HL-60 (cell line): Measurements from ENCODE around the gene GPC3.

Experiments used
- DNase-seq, 2 experiments: peaks; one replicate each; pipeline ENCODE4 v3.0.0-alpha.2; 2010 to 2020; ENCODE audit warnings: low read depth in 1 of 2, low spot score in 1 of 2
- H3K27ac ChIP-seq: fragments of 250-450 bp; sonication (Bioruptor Pico); replicated peaks from 2 replicates; pipeline ENCODE4 v1.5.1; 2020; ENCODE audit warnings: mild to moderate bottlenecking, moderate library complexity
- H3K27me3 ChIP-seq: fragments of 250-450 bp; sonication (Bioruptor Pico); 2 replicates; pipeline ENCODE4 v1.5.1; 2021; ENCODE audit warnings: mild to moderate bottlenecking, moderate library complexity; ENCODE audit not compliant: insufficient read depth, poor library complexity, severe bottlenecking
- H3K4me3 ChIP-seq: replicated peaks from 2 replicates; pipeline ENCODE4 v1.5.1; 2011; ENCODE audit warnings: mild to moderate bottlenecking, control low read depth, low read length; ENCODE audit not compliant: insufficient read depth
- GABPA ChIP-seq: IDR thresholded peaks from 2 replicates; pipeline ENCODE4 v1.6.1; 2012; ENCODE audit warnings: low read depth
- POLR2AphosphoS5 ChIP-seq: IDR thresholded peaks from 2 replicates; pipeline ENCODE4 v1.6.1; 2012; ENCODE audit warnings: low read depth
- SPI1 ChIP-seq: IDR thresholded peaks from 2 replicates; pipeline ENCODE4 v1.6.1; 2012; ENCODE audit warnings: low read depth, mild to moderate bottlenecking, borderline replicate concordance
- TF ChIP-seq, protein P1 (sequence below): IDR thresholded peaks from 2 replicates; pipeline ENCODE4 v1.6.1; 2012; ENCODE audit warnings: low read depth; ENCODE audit not compliant: insufficient replicate concordance
- TF ChIP-seq, protein P2 (sequence below): IDR thresholded peaks from one replicate; pipeline ENCODE4 v1.5.1; 2011; ENCODE audit warnings: low read length, control low read depth, inconsistent platforms; ENCODE audit not compliant: insufficient read depth

Gene GPC3

DNA sequence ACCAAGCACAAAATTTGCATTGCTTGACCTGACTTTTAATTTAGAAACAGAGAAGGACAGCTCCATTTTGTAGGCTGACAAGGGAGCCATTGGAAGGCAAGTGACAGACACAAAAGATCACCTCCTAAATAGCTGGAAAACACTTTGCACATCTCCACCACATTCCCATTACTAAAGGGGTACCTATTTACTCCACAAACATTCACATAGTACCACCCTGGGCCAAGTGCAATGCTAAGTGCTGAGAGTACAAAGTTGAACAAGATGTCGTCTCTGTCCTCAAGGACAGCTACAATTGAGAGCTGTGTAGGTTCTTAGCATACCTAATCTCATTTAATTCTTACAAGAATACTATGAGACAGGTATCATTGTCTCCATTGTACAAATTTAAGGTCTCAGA is 417.3 kb downstream of the GPC3 start:
- TF ChIP-seq GABPA: no peak
- TF ChIP-seq, protein P1, sequence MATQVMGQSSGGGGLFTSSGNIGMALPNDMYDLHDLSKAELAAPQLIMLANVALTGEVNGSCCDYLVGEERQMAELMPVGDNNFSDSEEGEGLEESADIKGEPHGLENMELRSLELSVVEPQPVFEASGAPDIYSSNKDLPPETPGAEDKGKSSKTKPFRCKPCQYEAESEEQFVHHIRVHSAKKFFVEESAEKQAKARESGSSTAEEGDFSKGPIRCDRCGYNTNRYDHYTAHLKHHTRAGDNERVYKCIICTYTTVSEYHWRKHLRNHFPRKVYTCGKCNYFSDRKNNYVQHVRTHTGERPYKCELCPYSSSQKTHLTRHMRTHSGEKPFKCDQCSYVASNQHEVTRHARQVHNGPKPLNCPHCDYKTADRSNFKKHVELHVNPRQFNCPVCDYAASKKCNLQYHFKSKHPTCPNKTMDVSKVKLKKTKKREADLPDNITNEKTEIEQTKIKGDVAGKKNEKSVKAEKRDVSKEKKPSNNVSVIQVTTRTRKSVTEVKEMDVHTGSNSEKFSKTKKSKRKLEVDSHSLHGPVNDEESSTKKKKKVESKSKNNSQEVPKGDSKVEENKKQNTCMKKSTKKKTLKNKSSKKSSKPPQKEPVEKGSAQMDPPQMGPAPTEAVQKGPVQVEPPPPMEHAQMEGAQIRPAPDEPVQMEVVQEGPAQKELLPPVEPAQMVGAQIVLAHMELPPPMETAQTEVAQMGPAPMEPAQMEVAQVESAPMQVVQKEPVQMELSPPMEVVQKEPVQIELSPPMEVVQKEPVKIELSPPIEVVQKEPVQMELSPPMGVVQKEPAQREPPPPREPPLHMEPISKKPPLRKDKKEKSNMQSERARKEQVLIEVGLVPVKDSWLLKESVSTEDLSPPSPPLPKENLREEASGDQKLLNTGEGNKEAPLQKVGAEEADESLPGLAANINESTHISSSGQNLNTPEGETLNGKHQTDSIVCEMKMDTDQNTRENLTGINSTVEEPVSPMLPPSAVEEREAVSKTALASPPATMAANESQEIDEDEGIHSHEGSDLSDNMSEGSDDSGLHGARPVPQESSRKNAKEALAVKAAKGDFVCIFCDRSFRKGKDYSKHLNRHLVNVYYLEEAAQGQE: no peak
- Histone ChIP-seq H3K4me3 (no peak overlapping the region), H3K27ac (no peak overlapping the region), H3K27me3 (no peaks in the 10 kb centered on the region)
- DNase-seq: no peak

DNA sequence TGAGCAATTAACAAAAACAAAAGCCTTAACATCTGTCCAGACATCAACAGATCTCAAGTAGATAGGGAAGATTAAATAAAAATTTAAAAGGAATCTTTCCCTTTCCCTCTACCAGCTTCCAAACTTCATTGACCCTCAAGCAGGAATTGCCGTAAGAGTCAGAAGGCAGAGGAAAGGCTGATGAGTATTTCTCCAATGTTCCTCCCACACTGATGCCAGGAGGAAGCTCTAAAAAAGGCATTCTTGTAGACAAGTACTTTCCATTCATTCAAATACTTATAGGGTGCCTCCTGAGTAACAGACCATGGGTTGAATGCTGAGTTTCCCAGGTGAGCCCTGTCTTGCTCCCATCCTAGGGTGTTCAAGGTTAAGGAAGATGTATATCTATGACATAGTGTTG is 418.5 kb downstream of the GPC3 start:
- Histone ChIP-seq H3K27me3 (no peaks in the 10 kb centered on the region), H3K27ac (no peak overlapping the region), H3K4me3 (no peak overlapping the region)
- DNase-seq: no peak
- TF ChIP-seq GABPA (no peak), SPI1 (no peak), POLR2AphosphoS5 (no peak)
- TF ChIP-seq, protein P1: no peak
- TF ChIP-seq, protein P2, sequence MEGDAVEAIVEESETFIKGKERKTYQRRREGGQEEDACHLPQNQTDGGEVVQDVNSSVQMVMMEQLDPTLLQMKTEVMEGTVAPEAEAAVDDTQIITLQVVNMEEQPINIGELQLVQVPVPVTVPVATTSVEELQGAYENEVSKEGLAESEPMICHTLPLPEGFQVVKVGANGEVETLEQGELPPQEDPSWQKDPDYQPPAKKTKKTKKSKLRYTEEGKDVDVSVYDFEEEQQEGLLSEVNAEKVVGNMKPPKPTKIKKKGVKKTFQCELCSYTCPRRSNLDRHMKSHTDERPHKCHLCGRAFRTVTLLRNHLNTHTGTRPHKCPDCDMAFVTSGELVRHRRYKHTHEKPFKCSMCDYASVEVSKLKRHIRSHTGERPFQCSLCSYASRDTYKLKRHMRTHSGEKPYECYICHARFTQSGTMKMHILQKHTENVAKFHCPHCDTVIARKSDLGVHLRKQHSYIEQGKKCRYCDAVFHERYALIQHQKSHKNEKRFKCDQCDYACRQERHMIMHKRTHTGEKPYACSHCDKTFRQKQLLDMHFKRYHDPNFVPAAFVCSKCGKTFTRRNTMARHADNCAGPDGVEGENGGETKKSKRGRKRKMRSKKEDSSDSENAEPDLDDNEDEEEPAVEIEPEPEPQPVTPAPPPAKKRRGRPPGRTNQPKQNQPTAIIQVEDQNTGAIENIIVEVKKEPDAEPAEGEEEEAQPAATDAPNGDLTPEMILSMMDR: no peak

DNA sequence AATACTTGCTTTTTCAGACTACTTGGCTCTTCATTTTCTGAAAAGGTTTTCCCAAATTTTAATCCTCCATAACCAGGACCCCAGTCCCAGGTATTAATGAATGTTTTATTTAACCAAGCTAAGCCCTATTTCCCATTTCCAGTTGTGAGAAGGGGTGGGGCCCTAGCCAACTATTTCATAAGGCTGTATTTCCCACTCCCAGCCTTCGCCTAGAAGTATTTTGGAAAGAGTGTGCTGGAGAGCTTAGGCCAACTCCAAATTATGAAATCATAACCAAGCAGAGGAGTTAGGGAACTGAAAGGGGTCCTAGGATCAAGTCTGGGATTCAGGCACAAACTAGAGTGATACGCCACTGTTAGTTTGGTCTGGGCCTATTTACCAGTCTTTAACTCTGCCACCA is 421.7 kb downstream of the GPC3 start:
- H3K27me3 ChIP-seq: no peaks in the 10 kb centered on the region
- H3K4me3 ChIP-seq: no peak overlapping the region
- H3K27ac ChIP-seq: no peak overlapping the region
- no peak for TF ChIP-seq GABPA
- TF ChIP-seq, protein P2: no peak
- TF ChIP-seq, protein P1: no peak
- no peak for TF ChIP-seq POLR2AphosphoS5
- TF ChIP-seq SPI1: no peak
- no peak for DNase-seq

DNA sequence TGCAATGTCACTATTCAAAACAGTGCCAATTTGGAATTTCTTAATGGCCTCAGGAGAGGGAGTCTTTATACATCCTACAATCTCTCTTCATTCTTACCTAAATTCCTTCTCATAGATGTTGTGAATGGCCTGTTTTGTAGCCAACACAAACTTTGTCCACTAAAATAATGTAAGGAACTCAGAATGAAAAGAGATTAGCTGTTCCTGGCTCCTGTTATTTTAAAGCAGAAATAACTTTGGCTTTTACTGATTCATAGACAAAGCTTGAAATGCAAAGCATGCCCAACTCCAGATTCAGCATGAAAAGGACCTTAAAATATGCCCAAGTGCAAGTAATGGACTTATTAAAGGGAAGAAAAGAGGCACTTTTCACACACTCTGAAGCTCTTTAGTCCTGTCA is 424.1 kb downstream of the GPC3 start:
- Histone ChIP-seq H3K4me3 (no peak overlapping the region), H3K27me3 (no peaks in the 10 kb centered on the region), H3K27ac (no peak overlapping the region)
- TF ChIP-seq GABPA: no peak
- no peak for TF ChIP-seq SPI1
- TF ChIP-seq, protein P1: no peak
- TF ChIP-seq POLR2AphosphoS5: no peak
- TF ChIP-seq, protein P2: no peak
- DNase-seq: no peak
